NCI-H2171 treated with DMSO at 0.1 percent for 48 hours (cell line): ENCODE data around the gene AP2A2.
"Not testable (repeated sequence)": the region's sequence is repeated elsewhere in the genome, so short reads cannot be mapped to it uniquely, and the experiment has no call there.

Experiments
- DNase-seq: peaks from one replicate; lab custom pipeline; 2025; lab: John Stamatoyannopoulos, UW

The AP2A2 gene

DNA sequence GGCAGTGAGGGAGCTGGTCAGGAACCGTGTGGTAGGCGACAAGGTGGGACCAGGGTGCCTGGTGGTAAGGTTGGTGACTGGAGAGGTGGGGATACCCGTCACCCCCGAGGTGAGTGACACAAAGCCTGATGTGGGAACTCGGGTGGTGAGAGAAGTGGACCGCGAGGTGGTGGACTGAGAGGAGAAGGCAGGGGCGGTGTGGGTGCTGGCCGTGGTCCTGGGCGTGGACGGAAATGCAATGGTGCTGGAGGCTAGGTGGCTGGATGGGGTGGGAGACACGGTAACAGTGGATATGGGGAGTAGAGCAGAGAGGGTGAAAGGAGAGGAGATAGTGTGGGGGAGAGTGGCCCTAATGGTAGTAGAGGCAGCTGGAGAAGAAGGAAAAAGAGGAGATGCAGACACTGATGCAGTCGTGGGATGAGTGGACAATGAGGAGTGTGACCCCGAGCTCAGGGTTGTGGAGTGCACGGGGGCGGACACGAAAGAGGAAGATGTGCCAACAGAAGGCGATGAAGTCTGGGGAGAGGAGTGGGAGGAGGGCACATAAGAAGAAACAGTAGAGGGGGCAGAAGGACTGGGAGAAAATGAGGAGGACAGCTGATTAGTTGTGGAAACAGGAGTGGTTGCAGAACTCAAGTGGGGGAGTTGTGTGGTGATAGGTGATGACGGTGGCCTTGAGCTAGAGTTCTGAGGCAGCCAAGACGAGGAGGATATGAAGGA, 90.3 kb downstream of the AP2A2 start:
- no peak for DNase-seq

- not testable (repeated sequence) for DNase-seq
These were observed 91.0 kb downstream of the AP2A2 start for GRCh38 chr11:1016610-1017126.

- DNase-seq, result no peak
These were observed 91.8 kb downstream of the AP2A2 start for GRCh38 chr11:1017269-1018005.

- DNase-seq, result no peak
These were observed 92.4 kb downstream of the AP2A2 start for GRCh38 chr11:1018091-1018490.

GRCh38 chr11:1019321-1019910, 93.7 kb downstream of the AP2A2 start:
- DNase-seq, result no peak

GRCh38 chr11:1020211-1020905, 94.7 kb downstream of the AP2A2 start:
- no peak for DNase-seq

DNA sequence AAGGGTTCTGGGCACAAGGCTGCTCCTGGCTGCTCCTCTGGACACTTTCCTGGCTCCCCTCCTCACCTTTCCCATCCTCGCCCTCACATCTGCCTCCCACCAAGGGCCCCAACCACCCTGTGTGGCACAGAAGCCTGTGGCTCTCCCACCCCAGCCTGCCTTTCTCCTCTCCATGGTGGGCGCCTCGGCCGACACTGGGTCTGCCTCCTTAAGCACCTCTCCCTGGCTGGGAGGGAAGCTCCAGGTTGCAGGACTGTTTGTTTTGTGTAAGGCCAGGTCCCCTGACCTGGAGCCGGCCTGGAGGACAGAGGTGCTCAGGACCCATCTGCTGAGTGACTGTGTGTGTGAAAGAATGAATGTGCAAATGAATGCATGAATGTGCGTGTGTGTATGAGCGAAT, 96.7 kb downstream of the AP2A2 start:
- no peak for DNase-seq

GRCh38 chr11:1022908-1023810, 97.5 kb downstream of the AP2A2 start:
- no peak for DNase-seq

DNA sequence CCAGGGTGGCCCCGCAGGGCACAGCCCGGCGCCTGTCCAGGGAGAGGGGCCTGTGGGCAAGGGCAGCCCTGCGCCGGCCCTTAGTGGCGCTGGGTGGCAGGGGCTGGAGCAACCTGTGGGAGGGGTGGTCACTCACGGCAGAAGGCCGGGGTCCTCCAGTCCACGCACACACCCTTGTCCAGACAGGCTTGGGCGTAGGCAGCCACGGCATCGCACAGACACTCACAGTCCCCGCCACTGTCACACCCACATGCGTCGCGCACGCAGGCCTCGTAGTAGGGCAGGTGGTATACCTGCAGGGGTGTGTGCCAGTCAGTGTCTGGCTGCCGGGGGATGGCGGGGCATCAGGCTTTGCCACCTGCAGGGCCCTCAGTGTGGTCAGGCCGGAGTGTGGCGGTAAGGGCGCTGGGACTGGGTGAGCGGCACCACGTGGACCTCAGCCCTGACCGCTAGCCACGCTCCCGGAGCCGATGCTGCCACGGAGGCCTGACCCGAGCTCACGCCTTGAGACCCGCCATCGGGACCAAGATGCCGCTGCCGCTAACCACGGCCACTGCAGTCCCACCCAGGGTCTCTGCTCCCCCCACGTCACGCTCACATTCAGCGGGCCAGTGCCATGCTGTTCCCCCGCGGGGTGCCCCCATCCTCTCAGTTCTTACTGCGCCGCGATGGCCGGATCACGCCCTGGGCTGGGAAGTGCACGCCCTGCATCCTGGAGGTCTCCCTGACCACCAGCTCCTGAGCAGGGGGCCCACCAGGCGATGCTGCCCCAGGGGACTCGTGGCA, 98.3 kb downstream of the AP2A2 start:
- DNase-seq, result no peak

DNA sequence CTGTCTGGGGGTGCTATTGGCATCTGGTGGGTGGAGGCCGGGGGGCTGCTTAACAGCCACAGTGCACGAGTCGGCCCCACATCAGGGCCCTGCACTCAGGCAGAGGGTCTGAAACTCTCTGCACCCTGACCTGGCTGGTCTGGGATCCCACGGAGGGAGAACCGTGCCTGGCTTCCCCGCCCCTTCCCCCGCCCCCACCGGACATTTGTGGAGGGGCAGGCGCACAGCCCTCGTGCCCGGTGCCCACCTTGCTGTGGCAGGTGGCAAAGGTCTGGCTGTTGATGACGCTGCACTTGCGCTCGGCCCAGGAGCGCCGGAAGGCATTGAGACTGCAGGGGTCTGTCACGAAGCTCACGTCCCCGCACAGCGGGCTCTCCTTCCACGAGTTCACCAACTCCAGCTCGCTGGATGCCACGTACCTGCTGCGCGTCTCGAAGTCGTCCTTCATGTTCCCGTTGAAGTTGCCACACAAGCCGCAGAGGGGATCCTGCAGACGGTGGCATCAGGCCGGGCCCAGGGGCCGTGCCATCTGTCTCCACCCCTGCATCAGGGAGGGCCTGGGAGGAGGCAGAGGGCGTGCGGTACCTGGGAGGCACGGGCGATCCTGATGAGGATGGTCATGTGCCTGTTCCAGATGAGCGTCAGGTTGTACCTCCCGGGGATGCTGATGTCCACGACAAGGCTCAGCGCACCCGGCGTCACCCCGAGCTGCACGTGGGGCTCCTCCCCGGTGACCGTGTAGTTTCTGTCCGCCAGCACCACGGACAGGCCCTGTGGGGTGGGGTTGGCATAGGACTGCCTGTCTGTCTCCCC, 99.1 kb downstream of the AP2A2 start:
- no peak for DNase-seq

DNA sequence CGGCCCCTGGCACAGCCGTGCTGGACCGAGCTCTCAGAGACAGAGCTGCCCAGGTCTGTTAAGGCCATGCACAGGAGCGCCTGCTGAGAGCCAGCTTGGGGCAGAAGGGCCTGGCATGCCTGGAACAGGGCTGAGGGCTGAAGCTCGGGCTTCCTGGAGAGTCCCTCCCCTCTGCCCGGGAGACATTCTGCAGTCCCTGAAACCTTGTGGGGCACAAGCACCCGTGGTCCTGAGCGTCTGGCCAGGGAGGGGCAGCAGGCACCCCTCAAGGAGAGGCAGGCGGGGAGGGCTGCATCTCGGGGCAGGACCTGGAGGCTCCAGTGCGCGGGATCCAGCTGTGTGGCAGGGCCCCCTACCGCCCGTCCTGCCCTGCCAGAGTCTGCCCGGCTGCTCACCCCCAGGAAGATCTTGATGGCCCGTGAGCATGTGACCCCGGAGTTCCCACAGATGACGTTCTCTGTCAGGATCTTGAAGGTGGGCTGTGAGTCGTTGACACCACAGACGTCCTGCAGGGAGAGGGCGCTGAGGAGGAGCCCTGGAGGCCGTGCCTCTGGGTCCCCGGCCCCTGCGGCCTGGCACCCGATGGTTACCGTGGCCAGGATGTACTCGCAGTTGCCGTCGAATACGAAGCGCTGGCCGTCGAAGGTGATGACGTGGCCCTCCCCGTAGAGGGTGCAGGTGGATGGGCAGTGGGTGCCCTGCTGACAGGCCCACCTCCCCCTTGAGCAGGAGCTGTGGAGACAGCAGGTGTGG, 99.9 kb downstream of the AP2A2 start:
- DNase-seq, result no peak

GRCh38 chr11:1026163-1026450, 100.4 kb downstream of the AP2A2 start:
- DNase-seq, result no peak

GRCh38 chr11:1026641-1027482, 101.2 kb downstream of the AP2A2 start:
- DNase-seq, result no peak

DNA sequence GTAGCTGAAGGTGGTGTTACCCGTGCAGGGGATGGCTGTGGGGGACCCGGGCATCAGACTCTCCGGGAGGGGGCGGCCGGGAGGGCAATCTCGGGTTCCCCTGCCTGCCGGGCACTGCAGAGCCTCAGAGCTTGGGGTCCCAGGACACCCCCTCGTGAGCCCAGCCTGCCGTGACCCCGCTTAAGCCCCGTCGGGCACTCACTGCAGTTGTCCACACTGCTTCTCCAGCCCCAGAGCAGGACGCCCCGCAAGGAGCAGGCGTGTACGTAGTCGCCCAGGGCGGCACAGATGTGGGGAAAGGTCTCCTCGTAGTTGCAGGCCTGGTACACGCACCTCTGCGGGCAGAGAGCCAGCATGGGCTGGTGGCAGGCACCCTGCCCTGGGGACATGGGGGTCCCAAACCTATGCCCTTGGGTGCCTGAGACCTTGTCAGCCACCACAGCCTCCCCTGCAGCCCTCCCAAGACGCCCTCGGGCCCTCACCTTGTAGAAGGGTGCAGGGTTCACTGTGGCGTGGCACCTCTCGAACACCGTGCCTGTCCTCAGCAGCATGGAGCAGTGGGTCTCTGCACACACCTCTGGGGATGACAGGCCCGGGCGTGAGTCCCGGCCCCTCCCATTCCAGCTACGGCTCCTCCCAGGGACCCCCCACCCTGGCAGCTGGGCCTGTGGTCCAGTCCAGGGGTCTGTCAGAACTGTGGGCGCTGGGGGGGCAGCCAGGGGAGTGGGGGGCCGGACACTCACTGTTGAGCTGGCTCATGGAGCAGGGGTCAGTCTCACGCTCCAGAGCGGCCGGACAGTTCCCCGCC, 102.0 kb downstream of the AP2A2 start:
- DNase-seq, result no peak

- no peak for DNase-seq
These were observed 102.5 kb downstream of the AP2A2 start for GRCh38 chr11:1028291-1028540.

DNA sequence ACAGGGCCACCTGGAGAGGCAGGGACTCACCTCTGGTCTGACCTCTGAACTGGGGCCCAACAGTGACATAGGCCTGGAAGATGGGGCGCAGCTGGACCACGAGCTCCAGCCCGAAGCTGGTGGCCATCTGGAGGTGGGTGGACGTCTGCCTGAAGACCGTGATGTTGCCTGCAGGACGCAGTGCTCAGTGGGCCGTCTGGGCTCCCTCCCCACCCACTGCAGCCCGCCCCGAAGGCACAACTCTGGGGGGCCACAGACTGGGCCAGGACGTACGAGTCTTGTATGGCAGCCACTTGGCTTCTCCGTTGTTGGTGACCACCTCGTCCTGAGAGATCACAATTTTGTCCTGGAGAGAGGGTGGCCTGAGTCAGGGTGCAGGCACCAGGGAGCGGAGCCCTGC, 102.9 kb downstream of the AP2A2 start:
- DNase-seq, result no peak

- DNase-seq, result no peak
These were observed 103.4 kb downstream of the AP2A2 start for GRCh38 chr11:1029051-1029450.

GRCh38 chr11:1029654-1030053, 104.0 kb downstream of the AP2A2 start:
- DNase-seq, result no peak
